ENCODE results near the gene RASA2.

GRCh38 chr3:141524988-141525387 is 38.2 kb downstream of the RASA2 start:
- TF ChIP-seq CTCF (IDR thresholded peaks at IDR 0.05) (no peak), EZH2phosphoT487 (IDR thresholded peaks at IDR 0.05; ENCODE audit: borderline replicate concordance, low read depth) (no peak), POLR2AphosphoS5 (IDR thresholded peaks at IDR 0.05; ENCODE audit: low read depth, low read length) (no peak), USF2 (IDR thresholded peaks at IDR 0.05; ENCODE audit: borderline replicate concordance, low read depth, low read length) (no peak), SMC3 (IDR thresholded peaks at IDR 0.05; ENCODE audit: low read depth, low read length) (no peak), TEAD4 (IDR thresholded peaks at IDR 0.05; ENCODE audit: borderline replicate concordance, insufficient read depth) (no peak)
